Astrocyte (in vitro differentiated cells and primary cell): ENCODE results near the gene REPIN1.

Source experiments
- EZH2 ChIP-seq: IDR thresholded peaks from 2 replicates; pipeline ENCODE4 v1.6.1; 2012; ENCODE audit warnings: mild to moderate bottlenecking, low read length, inconsistent platforms; ENCODE audit not compliant: insufficient read depth
- TF ChIP-seq, protein P1 (sequence below): IDR thresholded peaks from 2 replicates; pipeline ENCODE4 v1.5.1; 2011; ENCODE audit warnings: low read depth, mild to moderate bottlenecking, inconsistent platforms, low read length, moderate library complexity; ENCODE audit not compliant: insufficient read depth

DNA sequence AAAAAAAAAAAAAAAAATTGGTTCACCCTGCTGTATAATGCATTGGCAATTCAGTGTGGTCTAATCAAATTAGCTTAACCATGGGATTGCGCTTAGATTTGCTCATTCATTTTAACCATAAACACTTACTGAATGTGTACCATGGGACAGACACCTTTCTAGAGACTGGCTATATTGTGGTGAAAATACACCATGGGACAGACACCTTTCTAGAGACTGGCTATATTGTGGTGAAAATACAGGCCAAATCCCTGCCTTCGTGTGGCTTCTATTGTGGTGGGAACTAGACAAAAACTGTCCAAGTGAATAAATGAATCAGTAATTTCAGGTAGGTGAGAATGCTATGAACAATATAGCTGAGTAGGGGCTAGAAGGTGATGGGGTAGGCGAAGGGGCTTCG, 10.2 kb upstream of the REPIN1 start:
- TF ChIP-seq, protein P1, sequence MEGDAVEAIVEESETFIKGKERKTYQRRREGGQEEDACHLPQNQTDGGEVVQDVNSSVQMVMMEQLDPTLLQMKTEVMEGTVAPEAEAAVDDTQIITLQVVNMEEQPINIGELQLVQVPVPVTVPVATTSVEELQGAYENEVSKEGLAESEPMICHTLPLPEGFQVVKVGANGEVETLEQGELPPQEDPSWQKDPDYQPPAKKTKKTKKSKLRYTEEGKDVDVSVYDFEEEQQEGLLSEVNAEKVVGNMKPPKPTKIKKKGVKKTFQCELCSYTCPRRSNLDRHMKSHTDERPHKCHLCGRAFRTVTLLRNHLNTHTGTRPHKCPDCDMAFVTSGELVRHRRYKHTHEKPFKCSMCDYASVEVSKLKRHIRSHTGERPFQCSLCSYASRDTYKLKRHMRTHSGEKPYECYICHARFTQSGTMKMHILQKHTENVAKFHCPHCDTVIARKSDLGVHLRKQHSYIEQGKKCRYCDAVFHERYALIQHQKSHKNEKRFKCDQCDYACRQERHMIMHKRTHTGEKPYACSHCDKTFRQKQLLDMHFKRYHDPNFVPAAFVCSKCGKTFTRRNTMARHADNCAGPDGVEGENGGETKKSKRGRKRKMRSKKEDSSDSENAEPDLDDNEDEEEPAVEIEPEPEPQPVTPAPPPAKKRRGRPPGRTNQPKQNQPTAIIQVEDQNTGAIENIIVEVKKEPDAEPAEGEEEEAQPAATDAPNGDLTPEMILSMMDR: no peak
- no peak for TF ChIP-seq EZH2
